MCF 10A (cell line): ENCODE data around the gene KLRF1. TPM values are rescaled to one million over a fixed set of nuclear protein-coding genes. Genes with fewer than 3 reads are reported as not detected.
A peak's percentile ranks its signal among the peaks of the same experiment; 100 is the strongest.

Source experiments
- BruUV-seq: library from RNA; stranded (reverse); fragments of 400-500 nt; replicated peaks from 2 replicates; lab custom pipeline; 2021; lab: Mats Ljungman, UMichigan
- CTCF ChIA-PET: fragments of 300-600 bp; sonication (Branson Sonifier 250); formaldehyde crosslinking; extraction: SDS; loops from one replicate; lab custom pipeline; 2021; ENCODE audit warnings: antibody characterized with exemption, inconsistent platforms; lab: Yijun Ruan, JAX
- POLR2A ChIA-PET: fragments of 300-600, 350-650 bp; sonication (Branson Sonifier 250); formaldehyde crosslinking; extraction: SDS; loops from one replicate; lab custom pipeline; 2020; ENCODE audit warnings: antibody characterized with exemption, inconsistent platforms; lab: Yijun Ruan, JAX
- DNase-seq: peaks from one replicate; pipeline ENCODE4 v3.0.0-alpha.2; 2018; ENCODE audit not compliant: unreplicated experiment
- H3K27ac Mint-ChIP-seq: one replicate; pipeline ENCODE4 v1.8.0; 2022; ENCODE audit warnings: mild to moderate bottlenecking, low read depth, mixed read lengths; ENCODE audit not compliant: unreplicated experiment
- H3K27me3 Mint-ChIP-seq: one replicate; pipeline ENCODE4 v1.8.0; 2022; ENCODE audit warnings: mixed read lengths; ENCODE audit not compliant: insufficient read depth, unreplicated experiment
- H3K36me3 Mint-ChIP-seq: one replicate; pipeline ENCODE4 v1.8.0; 2022; ENCODE audit warnings: mild to moderate bottlenecking, moderate library complexity, mixed read lengths; ENCODE audit not compliant: insufficient read depth, unreplicated experiment
- H3K4me1 Mint-ChIP-seq: one replicate; pipeline ENCODE4 v1.8.0; 2022; ENCODE audit warnings: mixed read lengths; ENCODE audit not compliant: insufficient read depth, unreplicated experiment
- H3K4me3 Mint-ChIP-seq: one replicate; pipeline ENCODE4 v1.8.0; 2022; ENCODE audit warnings: mild to moderate bottlenecking, moderate library complexity, mixed read lengths; ENCODE audit not compliant: unreplicated experiment
- H3K9me3 Mint-ChIP-seq: one replicate; pipeline ENCODE4 v1.8.0; 2022; ENCODE audit warnings: mixed read lengths; ENCODE audit not compliant: unreplicated experiment
- CTCF ChIP-seq: fragments of 200-600 bp; IDR thresholded peaks from one replicate; pipeline ENCODE4 v1.8.0; 2022; ENCODE audit warnings: antibody characterized with exemption, mild to moderate bottlenecking; ENCODE audit not compliant: unreplicated experiment
- intact Hi-C: fragments of 100-400 bp; cut with micrococcal nuclease; formaldehyde crosslinking; loops from 2 replicates; pipeline ENCODE4 v1.14.1; 2022
- total RNA-seq: library from RNA; stranded (reverse); gene quantifications from 2 replicates; pipeline ENCODE4 v1.2.3, GENCODE V29; 2022

KLRF1 gene
- total RNA-seq, 1 experiment from 2014 or later, result not detected

- H3K4me3 Mint-ChIP-seq, result no peak overlapping the region
- no peaks in the 10 kb centered on the region for H3K27me3 Mint-ChIP-seq
- BruUV-seq, result no TSS peak
- intact Hi-C loops, result no loop called here
- ChIA-PET POLR2A (interaction anchor here (0.6 to 2.6 kb wide), 4 partner anchors 10 to 219 kb away, joined by 3 to 46 read pairs (median 8); partner anchors contain the start of gene CLEC2B), CTCF (no interaction called here)
- H3K36me3 Mint-ChIP-seq, result no peaks in the 10 kb centered on the region
- no peak for DNase-seq
- H3K9me3 Mint-ChIP-seq, result no peaks in the 10 kb centered on the region
- no peak overlapping the region for H3K27ac Mint-ChIP-seq
- no peak for TF ChIP-seq CTCF
- peaks cover 6% of the 10 kb centered on the region for H3K4me1 Mint-ChIP-seq
Observed at GRCh38 chr12:9881988-9882387, 54.7 kb downstream of the KLRF1 start.

- no peak for TF ChIP-seq CTCF
- Mint-ChIP-seq H3K9me3 (no peaks in the 10 kb centered on the region), H3K36me3 (no peaks in the 10 kb centered on the region), H3K27me3 (no peaks in the 10 kb centered on the region), H3K4me3 (no peak overlapping the region), H3K4me1 (peaks cover 6% of the 10 kb centered on the region), H3K27ac (no peak overlapping the region)
- BruUV-seq, result no TSS peak
- CTCF ChIA-PET, result interaction anchor here (0.6 kb wide), 1 partner anchor 558 kb away, joined by 3 read pairs; no protein-coding TSS in a partner anchor
- intact Hi-C loops, result no loop called here
- POLR2A ChIA-PET, result interaction anchor here (1.1 to 2.6 kb wide), 5 partner anchors 11 to 18 kb away, joined by 3 to 46 read pairs (median 7); partner anchors contain the start of gene CLEC2B
- DNase-seq, result peak; percentile 83
Observed at GRCh38 chr12:9883175-9883574, 55.9 kb downstream of the KLRF1 start.

- no TSS peak for BruUV-seq
- CTCF ChIA-PET, result no interaction called here
- H3K27ac Mint-ChIP-seq, result no peak overlapping the region
Observed at GRCh38 chr12:9888665-9889273, 61.5 kb downstream of the KLRF1 start.

More at GRCh38 chr12:9888665-9889273, 61.5 kb downstream of the KLRF1 start:
- no peaks in the 10 kb centered on the region for H3K27me3 Mint-ChIP-seq
- H3K36me3 Mint-ChIP-seq, result no peaks in the 10 kb centered on the region
- TF ChIP-seq CTCF, result no peak
- H3K4me3 Mint-ChIP-seq, result no peak overlapping the region
- H3K4me1 Mint-ChIP-seq, result no peaks in the 10 kb centered on the region
- POLR2A ChIA-PET, result no interaction called here
- H3K9me3 Mint-ChIP-seq, result no peaks in the 10 kb centered on the region
- intact Hi-C loops, result no loop called here
- DNase-seq, result no peak

Other genes with a start within 250 kb of the KLRF1 start
- gene KLRB1, start 219.6 kb upstream of the KLRF1 start, total RNA-seq, result not detected in 2 replicates
- gene CLEC2D, start 157.8 kb upstream of the KLRF1 start, total RNA-seq, result 5.1 and 6.7 TPM in 2 replicates
- gene CLECL1, start 94.4 kb upstream of the KLRF1 start, total RNA-seq, result not detected in 2 replicates
- gene CD69, start 66.6 kb upstream of the KLRF1 start, total RNA-seq, result not detected in 2 replicates
- 1.8 and 2.2 TPM in 2 replicates for gene CLEC2B, start 41.9 kb downstream of the KLRF1 start, total RNA-seq
- not detected in 2 replicates for gene KLRF2, start 54.0 kb downstream of the KLRF1 start, total RNA-seq
- gene CLEC2A, start 104.9 kb downstream of the KLRF1 start, total RNA-seq, result not detected in 2 replicates
- gene CLEC12A, start 143.9 kb downstream of the KLRF1 start, total RNA-seq, result not detected in 2 replicates
- not detected in 2 replicates for gene CLEC1B, start 171.6 kb downstream of the KLRF1 start, total RNA-seq
- gene CLEC12B, start 183.1 kb downstream of the KLRF1 start, total RNA-seq, result not detected in 2 replicates
- gene CLEC9A, start 203.2 kb downstream of the KLRF1 start, total RNA-seq, result not detected in 2 replicates